ENCODE measurements around the gene USH1G. TPM values are rescaled to one million over a fixed set of nuclear protein-coding genes. Genes with fewer than 3 reads are reported as not detected.

USH1G gene
- total RNA-seq, 1 experiment from 2014 or later = 2.7 TPM

DNA sequence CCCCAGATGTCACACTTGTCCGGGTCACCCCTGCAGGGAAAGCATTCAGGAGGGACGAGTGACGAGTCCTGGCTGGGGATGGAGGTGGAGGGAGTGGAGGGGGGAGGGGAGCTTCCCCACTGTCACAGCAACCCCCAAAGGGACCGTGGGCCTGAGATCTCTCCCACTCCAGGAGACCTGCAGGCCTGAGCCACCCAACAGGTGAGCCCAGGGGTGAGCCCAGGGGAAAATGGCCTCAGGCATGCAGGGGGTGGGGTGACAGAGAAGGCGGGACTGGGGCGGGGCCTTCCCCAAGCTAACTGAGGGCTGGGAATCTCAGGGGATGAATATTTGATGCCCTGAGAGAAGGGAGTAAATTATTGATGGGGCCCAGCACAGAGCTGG lies 2.4 kb downstream of the USH1G start:
- no peak overlapping the region for H3K23ac ChIP-seq (ENCODE audit: insufficient read length, low read depth, low read length)
- no CpG with 5 or more reads among the region's 6 CpGs for WGBS (ENCODE audit: extremely low coverage, insufficient read length, low lambda C conversion rate)
- no peaks in the 10 kb centered on the region for H3K79me1 ChIP-seq (ENCODE audit: insufficient read depth, low read depth, low read length, poor library complexity, severe bottlenecking)
- H3K4me1 ChIP-seq (ENCODE audit: insufficient read depth, low read length) = no peaks in the 10 kb centered on the region
- no peak overlapping the region for H2BK20ac ChIP-seq (ENCODE audit: low read depth, low read length, poor library complexity, severe bottlenecking)
- no peaks in the 10 kb centered on the region for H3K9me3 ChIP-seq (ENCODE audit: control insufficient read depth, low read depth, low read length)
- no peak overlapping the region for H4K5ac ChIP-seq (ENCODE audit: insufficient read length, low read depth, low read length)
- no peak overlapping the region for H3K14ac ChIP-seq (ENCODE audit: insufficient read depth, low read length)
- H3T11ph ChIP-seq (ENCODE audit: low read length) = no peak overlapping the region
- H3K18ac ChIP-seq (ENCODE audit: insufficient read length, low read depth, low read length) = no peak overlapping the region
- TF ChIP-seq, protein P1, sequence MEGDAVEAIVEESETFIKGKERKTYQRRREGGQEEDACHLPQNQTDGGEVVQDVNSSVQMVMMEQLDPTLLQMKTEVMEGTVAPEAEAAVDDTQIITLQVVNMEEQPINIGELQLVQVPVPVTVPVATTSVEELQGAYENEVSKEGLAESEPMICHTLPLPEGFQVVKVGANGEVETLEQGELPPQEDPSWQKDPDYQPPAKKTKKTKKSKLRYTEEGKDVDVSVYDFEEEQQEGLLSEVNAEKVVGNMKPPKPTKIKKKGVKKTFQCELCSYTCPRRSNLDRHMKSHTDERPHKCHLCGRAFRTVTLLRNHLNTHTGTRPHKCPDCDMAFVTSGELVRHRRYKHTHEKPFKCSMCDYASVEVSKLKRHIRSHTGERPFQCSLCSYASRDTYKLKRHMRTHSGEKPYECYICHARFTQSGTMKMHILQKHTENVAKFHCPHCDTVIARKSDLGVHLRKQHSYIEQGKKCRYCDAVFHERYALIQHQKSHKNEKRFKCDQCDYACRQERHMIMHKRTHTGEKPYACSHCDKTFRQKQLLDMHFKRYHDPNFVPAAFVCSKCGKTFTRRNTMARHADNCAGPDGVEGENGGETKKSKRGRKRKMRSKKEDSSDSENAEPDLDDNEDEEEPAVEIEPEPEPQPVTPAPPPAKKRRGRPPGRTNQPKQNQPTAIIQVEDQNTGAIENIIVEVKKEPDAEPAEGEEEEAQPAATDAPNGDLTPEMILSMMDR (conservative IDR thresholded peaks at IDR 0.05) = no peak
- no peak overlapping the region for H2BK12ac ChIP-seq (ENCODE audit: insufficient read length, low read depth, low read length)
- no peak overlapping the region for H3K56ac ChIP-seq (ENCODE audit: insufficient read length, low read depth, low read length)
- no peak overlapping the region for H2BK120ac ChIP-seq (ENCODE audit: low read depth, low read length, poor library complexity, severe bottlenecking)
- no peak overlapping the region for H3K9ac ChIP-seq (ENCODE audit: extremely low read depth, insufficient read length, low read length)
- H4K91ac ChIP-seq (ENCODE audit: insufficient read length, low read depth, low read length) = no peak overlapping the region
- peaks cover 32% of the 10 kb centered on the region for H3K27me3 ChIP-seq (ENCODE audit: insufficient read depth, low read length)
- H3K4me3 Mint-ChIP-seq = peak overlapping the region in 1 of 2 experiments; percentile 50; a peak in 1 of 5 replicates
- H3K4me1 Mint-ChIP-seq = peaks cover 18 to 42% of the 10 kb centered on the region in 2 experiments
- H3K23me2 ChIP-seq (ENCODE audit: insufficient read length, low read depth, low read length, poor library complexity, severe bottlenecking) = peaks cover 5% of the 10 kb centered on the region
- H3K79me2 ChIP-seq (ENCODE audit: insufficient read depth, low read length) = no peaks in the 10 kb centered on the region
- no peak overlapping the region for H3K27ac Mint-ChIP-seq
- H2BK15ac ChIP-seq (ENCODE audit: low read depth, low read length) = no peak overlapping the region
- no peak overlapping the region for H2BK5ac ChIP-seq (ENCODE audit: insufficient read length, low read length)
- no peaks in the 10 kb centered on the region; a peak in 1 of 7 replicates for H3K36me3 Mint-ChIP-seq (ENCODE audit: insufficient read depth in 1 of 3, low read depth in 3 of 3)
- peaks cover 0 to 5% of the 10 kb centered on the region in 2 experiments; a peak in 1 of 5 replicates for H3K9me3 Mint-ChIP-seq
- no peak overlapping the region for H3K4ac ChIP-seq (ENCODE audit: low read depth, low read length)
- DNase-seq = no peak
- no peak overlapping the region for H4K8ac ChIP-seq (replicated peaks; ENCODE audit: insufficient read length, low read depth, low read length)
- H2AK5ac ChIP-seq (ENCODE audit: insufficient read length, low read length) = no peak overlapping the region
- H2AFZ ChIP-seq (ENCODE audit: low read length) = no peak overlapping the region
- H3K4me2 ChIP-seq (ENCODE audit: insufficient read depth, insufficient read length, low read length) = no peak overlapping the region
- H3K27ac ChIP-seq (ENCODE audit: insufficient read length, low read depth, low read length) = no peak overlapping the region
- peaks cover 57% of the 10 kb centered on the region for H3K27me3 Mint-ChIP-seq (ENCODE audit: low read depth)
- no peaks in the 10 kb centered on the region for H4K20me1 ChIP-seq (ENCODE audit: control insufficient read depth, insufficient read depth, insufficient read length)

All from H9 (cell line).